Measurements from ENCODE around the gene PNCK. TPM values are rescaled to one million over a fixed set of nuclear protein-coding genes. Genes with fewer than 3 reads are reported as not detected.

Gene PNCK
- total and polyA plus RNA-seq, 2 of the 13 experiments (the other 11 are each of a cell fraction or from before 2014, with no cell fraction given): 33.1 TPM; not detected in 1

DNA sequence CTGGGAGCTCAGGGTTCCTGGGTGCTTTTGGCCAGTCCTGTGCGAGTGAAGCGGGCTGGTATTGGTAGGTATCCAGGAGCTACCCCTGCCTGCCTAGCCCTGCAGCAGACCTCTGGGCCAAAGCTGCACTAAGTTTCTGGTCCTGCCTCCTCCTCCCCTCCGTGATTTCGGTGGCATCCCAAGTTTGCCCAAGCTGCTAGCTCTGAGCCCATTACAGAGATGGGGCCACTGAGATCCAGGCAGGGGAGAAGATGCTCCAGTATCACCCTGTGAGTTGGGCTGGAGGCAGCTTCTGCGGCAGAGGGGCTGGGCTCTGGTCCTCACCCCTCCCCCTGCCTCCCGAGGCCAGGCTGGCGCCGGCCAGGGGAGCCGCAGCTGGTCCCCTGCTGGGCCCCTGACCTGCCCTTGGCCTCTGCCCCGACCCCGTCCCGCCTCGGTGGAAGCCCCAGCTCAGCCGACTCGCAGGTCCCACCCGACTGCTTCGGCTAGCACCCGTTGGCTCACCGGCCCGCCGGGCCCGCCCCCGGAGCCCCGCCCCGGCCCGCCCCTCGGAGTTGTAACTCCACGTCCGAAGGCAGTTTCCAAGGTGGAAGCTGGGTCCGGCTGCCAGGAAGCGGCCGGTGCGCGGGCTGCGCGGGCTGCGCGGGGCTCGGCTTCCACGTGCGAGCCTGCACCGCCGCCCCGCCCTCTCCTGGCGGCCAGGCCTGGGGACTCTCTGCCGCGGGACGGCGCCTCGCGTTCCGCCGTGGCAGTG is 26.8 kb downstream of the PNCK start, which contains the start of gene DUSP9 (continued):
- TF ChIP-seq, protein P1, sequence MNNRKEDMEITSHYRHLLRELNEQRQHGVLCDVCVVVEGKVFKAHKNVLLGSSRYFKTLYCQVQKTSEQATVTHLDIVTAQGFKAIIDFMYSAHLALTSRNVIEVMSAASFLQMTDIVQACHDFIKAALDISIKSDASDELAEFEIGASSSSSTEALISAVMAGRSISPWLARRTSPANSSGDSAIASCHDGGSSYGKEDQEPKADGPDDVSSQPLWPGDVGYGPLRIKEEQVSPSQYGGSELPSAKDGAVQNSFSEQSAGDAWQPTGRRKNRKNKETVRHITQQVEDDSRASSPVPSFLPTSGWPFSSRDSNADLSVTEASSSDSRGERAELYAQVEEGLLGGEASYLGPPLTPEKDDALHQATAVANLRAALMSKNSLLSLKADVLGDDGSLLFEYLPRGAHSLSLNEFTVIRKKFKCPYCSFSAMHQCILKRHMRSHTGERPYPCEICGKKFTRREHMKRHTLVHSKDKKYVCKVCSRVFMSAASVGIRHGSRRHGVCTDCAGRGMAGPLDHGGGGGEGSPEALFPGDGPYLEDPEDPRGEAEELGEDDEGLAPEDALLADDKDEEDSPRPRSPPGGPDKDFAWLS (CRISPR knock-in tag; IDR thresholded peaks at IDR 0.05; ENCODE audit: borderline replicate concordance): no peak
- no peak for TF ChIP-seq FOXK2 (IDR thresholded peaks at IDR 0.05)
- TF ChIP-seq CC2D1A (CRISPR knock-in tag; IDR thresholded peaks at IDR 0.05): no peak
- no peak for TF ChIP-seq KLF11 (CRISPR knock-in tag; IDR thresholded peaks at IDR 0.05)
- no peak for TF ChIP-seq ZNF296 (CRISPR knock-in tag; conservative IDR thresholded peaks at IDR 0.05)
- TF ChIP-seq, protein P2, sequence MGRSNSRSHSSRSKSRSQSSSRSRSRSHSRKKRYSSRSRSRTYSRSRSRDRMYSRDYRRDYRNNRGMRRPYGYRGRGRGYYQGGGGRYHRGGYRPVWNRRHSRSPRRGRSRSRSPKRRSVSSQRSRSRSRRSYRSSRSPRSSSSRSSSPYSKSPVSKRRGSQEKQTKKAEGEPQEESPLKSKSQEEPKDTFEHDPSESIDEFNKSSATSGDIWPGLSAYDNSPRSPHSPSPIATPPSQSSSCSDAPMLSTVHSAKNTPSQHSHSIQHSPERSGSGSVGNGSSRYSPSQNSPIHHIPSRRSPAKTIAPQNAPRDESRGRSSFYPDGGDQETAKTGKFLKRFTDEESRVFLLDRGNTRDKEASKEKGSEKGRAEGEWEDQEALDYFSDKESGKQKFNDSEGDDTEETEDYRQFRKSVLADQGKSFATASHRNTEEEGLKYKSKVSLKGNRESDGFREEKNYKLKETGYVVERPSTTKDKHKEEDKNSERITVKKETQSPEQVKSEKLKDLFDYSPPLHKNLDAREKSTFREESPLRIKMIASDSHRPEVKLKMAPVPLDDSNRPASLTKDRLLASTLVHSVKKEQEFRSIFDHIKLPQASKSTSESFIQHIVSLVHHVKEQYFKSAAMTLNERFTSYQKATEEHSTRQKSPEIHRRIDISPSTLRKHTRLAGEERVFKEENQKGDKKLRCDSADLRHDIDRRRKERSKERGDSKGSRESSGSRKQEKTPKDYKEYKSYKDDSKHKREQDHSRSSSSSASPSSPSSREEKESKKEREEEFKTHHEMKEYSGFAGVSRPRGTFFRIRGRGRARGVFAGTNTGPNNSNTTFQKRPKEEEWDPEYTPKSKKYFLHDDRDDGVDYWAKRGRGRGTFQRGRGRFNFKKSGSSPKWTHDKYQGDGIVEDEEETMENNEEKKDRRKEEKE (IDR thresholded peaks at IDR 0.05): no peak
- peak; percentile 34; the same call in 1 of the 2 replicates for TF ChIP-seq CCDC6 (CRISPR knock-in tag; IDR thresholded peaks at IDR 0.05)
- TF ChIP-seq HOXD1 (CRISPR knock-in tag; IDR thresholded peaks at IDR 0.05): peak; percentile 66; the same call in 1 of the 2 replicates
- TF ChIP-seq HOXA3 (CRISPR knock-in tag; IDR thresholded peaks at IDR 0.05): peak; percentile 87
- TF ChIP-seq, protein P3, sequence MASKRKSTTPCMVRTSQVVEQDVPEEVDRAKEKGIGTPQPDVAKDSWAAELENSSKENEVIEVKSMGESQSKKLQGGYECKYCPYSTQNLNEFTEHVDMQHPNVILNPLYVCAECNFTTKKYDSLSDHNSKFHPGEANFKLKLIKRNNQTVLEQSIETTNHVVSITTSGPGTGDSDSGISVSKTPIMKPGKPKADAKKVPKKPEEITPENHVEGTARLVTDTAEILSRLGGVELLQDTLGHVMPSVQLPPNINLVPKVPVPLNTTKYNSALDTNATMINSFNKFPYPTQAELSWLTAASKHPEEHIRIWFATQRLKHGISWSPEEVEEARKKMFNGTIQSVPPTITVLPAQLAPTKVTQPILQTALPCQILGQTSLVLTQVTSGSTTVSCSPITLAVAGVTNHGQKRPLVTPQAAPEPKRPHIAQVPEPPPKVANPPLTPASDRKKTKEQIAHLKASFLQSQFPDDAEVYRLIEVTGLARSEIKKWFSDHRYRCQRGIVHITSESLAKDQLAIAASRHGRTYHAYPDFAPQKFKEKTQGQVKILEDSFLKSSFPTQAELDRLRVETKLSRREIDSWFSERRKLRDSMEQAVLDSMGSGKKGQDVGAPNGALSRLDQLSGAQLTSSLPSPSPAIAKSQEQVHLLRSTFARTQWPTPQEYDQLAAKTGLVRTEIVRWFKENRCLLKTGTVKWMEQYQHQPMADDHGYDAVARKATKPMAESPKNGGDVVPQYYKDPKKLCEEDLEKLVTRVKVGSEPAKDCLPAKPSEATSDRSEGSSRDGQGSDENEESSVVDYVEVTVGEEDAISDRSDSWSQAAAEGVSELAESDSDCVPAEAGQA (IDR thresholded peaks at IDR 0.05; ENCODE audit: low read depth): no peak
- TF ChIP-seq, protein P3 (CRISPR knock-in tag; IDR thresholded peaks at IDR 0.05; ENCODE audit: borderline replicate concordance): no peak
- TF ChIP-seq HOXA5 (CRISPR knock-in tag; IDR thresholded peaks at IDR 0.05): no peak; the same call in 1 of the 2 replicates
- TF ChIP-seq, protein P4, sequence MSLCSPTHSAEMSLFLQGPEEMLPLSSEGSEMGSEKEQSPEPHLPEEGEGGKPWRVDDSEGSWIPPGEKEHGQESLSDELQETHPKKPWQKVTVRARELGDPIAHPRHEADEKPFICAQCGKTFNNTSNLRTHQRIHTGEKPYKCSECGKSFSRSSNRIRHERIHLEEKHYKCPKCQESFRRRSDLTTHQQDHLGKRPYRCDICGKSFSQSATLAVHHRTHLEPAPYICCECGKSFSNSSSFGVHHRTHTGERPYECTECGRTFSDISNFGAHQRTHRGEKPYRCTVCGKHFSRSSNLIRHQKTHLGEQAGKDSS (CRISPR knock-in tag; IDR thresholded peaks at IDR 0.05; ENCODE audit: borderline replicate concordance, low read depth): 0 out of 2 replicates have a peak, but pooled peaks have one; percentile 31
- TF ChIP-seq HOXA7 (CRISPR knock-in tag; IDR thresholded peaks at IDR 0.05): no peak

Measured in HepG2 (cell line).